GM10266 (cell line): ENCODE results near the gene CLPTM1.

Experiments
- DNase-seq: peaks from one replicate; pipeline ENCODE4 v3.0.0; 2012; ENCODE audit errors: extremely low spot score
- CTCF ChIP-seq: IDR thresholded peaks from 2 replicates; pipeline ENCODE4 v1.5.1; 2012; ENCODE audit warnings: mild to moderate bottlenecking, low read depth; ENCODE audit not compliant: control insufficient read depth, insufficient read depth; ENCODE audit errors: missing control alignments

Gene CLPTM1

GRCh38 chr19:45009625-45010255 is 54.6 kb downstream of the CLPTM1 start:
- no peak for DNase-seq
- TF ChIP-seq CTCF, result no peak

DNA sequence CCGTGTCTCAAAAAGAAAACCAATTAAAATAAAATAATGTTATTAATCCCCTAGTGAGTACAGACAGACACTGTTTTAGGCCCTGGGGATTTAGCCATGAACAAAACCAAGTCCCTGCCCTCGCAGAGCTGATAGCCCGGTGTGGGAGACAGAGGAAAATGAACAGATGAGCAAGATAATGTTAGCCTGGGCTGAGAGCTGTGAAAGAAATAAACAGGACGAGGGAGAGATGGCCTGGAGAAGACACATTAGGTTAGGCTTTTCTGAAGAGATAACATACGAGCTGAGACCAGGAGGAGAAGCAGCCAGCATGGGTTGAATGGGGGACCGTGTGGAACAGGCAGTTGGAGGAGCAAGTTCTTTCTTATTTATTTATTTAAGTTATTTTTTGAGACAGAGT is 55.1 kb downstream of the CLPTM1 start:
- DNase-seq, result no peak
- TF ChIP-seq CTCF, result no peak

- TF ChIP-seq CTCF, result no peak
These were observed 56.8 kb downstream of the CLPTM1 start for GRCh38 chr19:45011959-45012358.

DNA sequence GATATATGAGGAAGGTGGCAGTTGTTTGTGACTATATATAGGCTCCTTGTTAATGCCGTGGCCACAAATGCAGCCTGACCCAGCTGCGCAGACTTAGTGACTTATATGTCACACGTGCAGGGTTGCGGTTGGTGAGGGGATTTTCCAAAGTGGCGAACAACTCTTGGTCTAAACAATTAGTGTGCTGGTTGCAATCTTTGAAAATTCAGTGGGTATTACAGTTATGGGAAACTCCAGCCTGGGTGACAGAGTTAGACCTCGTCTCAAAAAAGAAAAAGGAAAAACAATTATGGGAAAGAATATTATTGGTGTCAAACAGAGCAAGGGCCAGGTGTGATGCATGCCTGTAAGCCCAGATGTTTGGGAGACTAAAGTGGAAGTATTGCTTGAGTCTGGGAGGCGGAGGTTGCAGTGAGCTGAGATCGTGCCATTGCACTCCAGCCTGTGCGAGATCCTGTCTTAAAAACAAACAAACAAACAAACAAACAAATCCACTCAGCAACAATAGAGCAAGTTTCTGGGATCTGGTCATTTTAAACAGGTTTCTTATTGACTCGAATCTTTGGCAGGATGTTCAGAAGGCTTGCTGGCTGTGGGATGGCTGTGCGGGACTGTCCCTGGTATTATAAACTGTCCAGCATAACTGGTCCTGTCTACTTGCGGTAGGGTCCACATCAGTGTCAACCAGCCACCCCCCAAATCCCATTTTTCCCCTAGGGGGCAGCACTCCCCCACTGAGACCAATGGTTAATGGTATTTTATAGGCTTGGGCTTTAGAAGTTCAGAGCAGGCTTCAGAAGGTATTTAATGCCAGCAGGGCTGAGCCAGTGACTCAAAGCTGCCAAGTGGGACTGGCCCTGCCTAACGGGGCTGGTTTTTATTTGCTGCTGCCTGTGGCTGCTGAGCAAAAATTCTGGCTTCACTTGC is 61.5 kb downstream of the CLPTM1 start:
- TF ChIP-seq CTCF, result peak; percentile 74
- peak; percentile 91 for DNase-seq

More at GRCh38 chr19:45011959-45012358, 56.8 kb downstream of the CLPTM1 start:
- no peak for DNase-seq

DNA sequence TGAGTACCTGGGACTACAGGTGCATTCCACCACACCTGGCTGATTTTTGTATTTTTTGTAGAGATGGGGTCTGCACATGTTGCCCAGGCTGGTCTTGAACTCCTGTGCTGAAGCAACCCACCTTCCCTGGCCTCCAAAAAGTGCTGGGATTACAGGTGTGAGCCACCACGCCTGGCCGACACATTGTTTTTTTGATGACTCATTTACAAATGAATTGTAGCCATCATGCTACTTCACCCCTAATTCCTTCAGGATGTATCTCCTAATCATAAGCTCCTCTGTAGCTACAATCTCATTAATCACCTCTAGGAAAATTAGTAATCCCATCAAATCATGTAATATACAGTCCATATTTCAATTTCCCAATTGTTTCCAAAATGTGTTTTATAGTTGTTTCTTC is 64.0 kb downstream of the CLPTM1 start:
- no peak for DNase-seq
- no peak for TF ChIP-seq CTCF

DNA sequence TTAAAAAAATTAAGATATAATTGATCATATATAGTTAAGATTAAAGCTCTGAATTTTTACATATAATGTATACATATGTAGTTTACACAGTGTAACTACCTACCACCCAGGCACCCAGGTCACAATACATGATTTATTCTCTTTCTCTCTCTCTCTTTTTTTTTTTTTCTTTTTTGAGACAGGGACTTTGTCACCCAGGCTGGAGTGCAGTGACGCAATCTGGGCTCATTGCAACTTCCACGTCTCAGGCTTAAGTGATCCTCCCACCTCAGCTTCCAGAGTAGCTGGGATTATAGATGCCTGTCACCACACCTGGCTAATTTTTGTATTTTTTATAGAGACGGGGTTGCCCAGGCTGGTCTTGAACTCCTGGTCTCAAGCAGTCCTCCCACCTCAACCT is 64.9 kb downstream of the CLPTM1 start:
- no peak for TF ChIP-seq CTCF
- DNase-seq, result no peak

DNA sequence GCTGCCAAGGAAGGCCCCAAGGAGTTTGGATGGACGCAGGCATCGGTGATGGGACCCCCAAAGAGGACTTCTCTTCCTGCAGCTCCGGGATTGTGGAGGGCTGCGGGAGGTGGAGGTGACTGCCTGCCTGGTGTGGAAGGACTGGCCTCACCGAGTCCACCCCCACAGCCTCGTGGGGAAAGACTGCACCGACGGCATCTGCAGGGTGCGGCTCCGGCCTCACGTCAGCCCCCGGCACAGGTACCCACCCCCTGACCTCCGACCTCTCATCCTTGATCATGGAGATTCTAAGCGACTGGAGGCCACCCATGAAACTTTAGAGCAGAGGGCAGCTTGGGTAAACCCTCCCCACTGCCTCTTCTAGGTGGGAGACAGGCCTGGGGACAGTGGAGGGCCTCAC is 66.8 kb downstream of the CLPTM1 start:
- no peak for TF ChIP-seq CTCF
- no peak for DNase-seq
